Mucosa of descending colon (tissue), 3 donors: ENCODE measurements around the gene CDK9. TPM values are rescaled to one million over a fixed set of nuclear protein-coding genes. Genes with fewer than 3 reads are reported as not detected.

Experiments
- ATAC-seq: fragments of 200-7000 bp; cut with Tn5 transposase; one replicate; pipeline ENCODE4 v1.9.1; 2020; ENCODE audit warnings: mild to moderate bottlenecking, moderate library complexity
- DNase-seq, 3 donors: peaks; one replicate each; pipeline ENCODE4 v3.0.0-alpha.2; 2020
- H3K36me3 ChIP-seq: fragments of 200-600 bp; one replicate; pipeline ENCODE4 v1.8.0; 2021; ENCODE audit warnings: low read depth, mild to moderate bottlenecking
- H3K4me1 ChIP-seq: fragments of 200-600 bp; one replicate; pipeline ENCODE4 v1.8.0; 2021; ENCODE audit warnings: low read depth, mild to moderate bottlenecking
- H3K4me3 ChIP-seq: fragments of 200-600 bp; one replicate; pipeline ENCODE4 v1.8.0; 2021; ENCODE audit warnings: mild to moderate bottlenecking
- H3K9me3 ChIP-seq: fragments of 200-600 bp; one replicate; pipeline ENCODE4 v1.8.0; 2021; ENCODE audit warnings: mild to moderate bottlenecking
- intact Hi-C, 2 donors: fragments of 100-400 bp; cut with DNase I in 1 of 2; cut with micrococcal nuclease in 1 of 2; formaldehyde crosslinking; loops; one replicate each; pipeline versions ENCODE4 v1.11.0 to v1.11.1; 2022; cut with DNase I, micrococcal nuclease
- total RNA-seq, 3 donors: library from RNA; stranded (reverse); fragmentation: NEBNext Ultra II Directional in 2 of 3; extraction: Animal tissue kit (Norgen Biotek cat#: 25700) in 2 of 3; gene quantifications; one replicate each; pipeline versions ENCODE4 v1.2.1 to v1.2.4, GENCODE V29; 2021 to 2023
- TF ChIP-seq, protein P1 (sequence below): fragments of 200-600 bp; IDR thresholded peaks from one replicate; pipeline ENCODE4 v1.8.0; 2022; ENCODE audit warnings: antibody characterized with exemption, mild to moderate bottlenecking
- donor health status: DM: no; HTN: no; CAD: no; lungs with moderate emphysema.
- donor health status: DM: no; HTN: no; CAD: no.
- donor health status: DM: no; HTN: yes; CAD: no.

Gene CDK9
- total RNA-seq, 3 donors from 2014 or later, result 67.8 to 111 (median 75.9) TPM

- TF ChIP-seq, protein P1, sequence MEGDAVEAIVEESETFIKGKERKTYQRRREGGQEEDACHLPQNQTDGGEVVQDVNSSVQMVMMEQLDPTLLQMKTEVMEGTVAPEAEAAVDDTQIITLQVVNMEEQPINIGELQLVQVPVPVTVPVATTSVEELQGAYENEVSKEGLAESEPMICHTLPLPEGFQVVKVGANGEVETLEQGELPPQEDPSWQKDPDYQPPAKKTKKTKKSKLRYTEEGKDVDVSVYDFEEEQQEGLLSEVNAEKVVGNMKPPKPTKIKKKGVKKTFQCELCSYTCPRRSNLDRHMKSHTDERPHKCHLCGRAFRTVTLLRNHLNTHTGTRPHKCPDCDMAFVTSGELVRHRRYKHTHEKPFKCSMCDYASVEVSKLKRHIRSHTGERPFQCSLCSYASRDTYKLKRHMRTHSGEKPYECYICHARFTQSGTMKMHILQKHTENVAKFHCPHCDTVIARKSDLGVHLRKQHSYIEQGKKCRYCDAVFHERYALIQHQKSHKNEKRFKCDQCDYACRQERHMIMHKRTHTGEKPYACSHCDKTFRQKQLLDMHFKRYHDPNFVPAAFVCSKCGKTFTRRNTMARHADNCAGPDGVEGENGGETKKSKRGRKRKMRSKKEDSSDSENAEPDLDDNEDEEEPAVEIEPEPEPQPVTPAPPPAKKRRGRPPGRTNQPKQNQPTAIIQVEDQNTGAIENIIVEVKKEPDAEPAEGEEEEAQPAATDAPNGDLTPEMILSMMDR, result no peak
- ATAC-seq (peak; percentile 5), DNase-seq (peak in 1 of 3 donors; percentile 59)
- no peaks in the 10 kb centered on the region for H3K36me3 ChIP-seq
- no peaks in the 10 kb centered on the region for H3K9me3 ChIP-seq
- H3K4me3 ChIP-seq, result no peak overlapping the region
- intact Hi-C loops, result no loop called here
- H3K4me1 ChIP-seq, result peaks cover 14% of the 10 kb centered on the region
Observed at GRCh38 chr9:127742435-127743088, 43.3 kb upstream of the CDK9 start.

- no peak for DNase-seq
- ATAC-seq, result no peak
- H3K9me3 ChIP-seq, result no peaks in the 10 kb centered on the region
- intact Hi-C loops, result no loop called here
- no peak overlapping the region for H3K4me3 ChIP-seq
- H3K36me3 ChIP-seq, result no peaks in the 10 kb centered on the region
- TF ChIP-seq, protein P1, result no peak
- H3K4me1 ChIP-seq, result peaks cover 14% of the 10 kb centered on the region
Observed at GRCh38 chr9:127744398-127745110, 41.3 kb upstream of the CDK9 start.

GRCh38 chr9:127746959-127747569, 38.8 kb upstream of the CDK9 start:
- no peak overlapping the region for H3K4me3 ChIP-seq
- ATAC-seq, result no peak
- no peaks in the 10 kb centered on the region for H3K9me3 ChIP-seq
- H3K4me1 ChIP-seq, result no peaks in the 10 kb centered on the region
- no peaks in the 10 kb centered on the region for H3K36me3 ChIP-seq
- intact Hi-C loops, result no loop called here
- TF ChIP-seq, protein P1, result no peak
- DNase-seq, result no peak

- TF ChIP-seq, protein P1, result no peak
Observed at GRCh38 chr9:127749090-127749787, 36.6 kb upstream of the CDK9 start.

GRCh38 chr9:127751269-127752054, 34.4 kb upstream of the CDK9 start:
- TF ChIP-seq, protein P1, result no peak
- Histone ChIP-seq H3K9me3 (no peaks in the 10 kb centered on the region), H3K36me3 (no peaks in the 10 kb centered on the region), H3K4me1 (no peaks in the 10 kb centered on the region), H3K4me3 (no peak overlapping the region)
- DNase-seq (peak in 1 of 3 donors; percentile 58), ATAC-seq (peak; percentile 44)
- intact Hi-C loops, result no loop called here

More at GRCh38 chr9:127749090-127749787, 36.6 kb upstream of the CDK9 start:
- no peaks in the 10 kb centered on the region for H3K36me3 ChIP-seq
- no peak overlapping the region for H3K4me3 ChIP-seq
- no peaks in the 10 kb centered on the region for H3K9me3 ChIP-seq
- intact Hi-C loops, result no loop called here
- DNase-seq (no peak), ATAC-seq (no peak)
- no peaks in the 10 kb centered on the region for H3K4me1 ChIP-seq
